HG03354 (cell line): ENCODE results near the gene ZFPL1.

Source experiments
- ATAC-seq: cut with Tn5 transposase; IDR thresholded peaks from one replicate; pipeline ENCODE4 v1.9.1; 2021; ENCODE audit warnings: mild to moderate bottlenecking; ENCODE audit not compliant: unreplicated experiment, poor library complexity, severe bottlenecking

ZFPL1 gene

GRCh38 chr11:65125197-65126056 lies 41.4 kb downstream of the ZFPL1 start:
- ATAC-seq = no peak

DNA sequence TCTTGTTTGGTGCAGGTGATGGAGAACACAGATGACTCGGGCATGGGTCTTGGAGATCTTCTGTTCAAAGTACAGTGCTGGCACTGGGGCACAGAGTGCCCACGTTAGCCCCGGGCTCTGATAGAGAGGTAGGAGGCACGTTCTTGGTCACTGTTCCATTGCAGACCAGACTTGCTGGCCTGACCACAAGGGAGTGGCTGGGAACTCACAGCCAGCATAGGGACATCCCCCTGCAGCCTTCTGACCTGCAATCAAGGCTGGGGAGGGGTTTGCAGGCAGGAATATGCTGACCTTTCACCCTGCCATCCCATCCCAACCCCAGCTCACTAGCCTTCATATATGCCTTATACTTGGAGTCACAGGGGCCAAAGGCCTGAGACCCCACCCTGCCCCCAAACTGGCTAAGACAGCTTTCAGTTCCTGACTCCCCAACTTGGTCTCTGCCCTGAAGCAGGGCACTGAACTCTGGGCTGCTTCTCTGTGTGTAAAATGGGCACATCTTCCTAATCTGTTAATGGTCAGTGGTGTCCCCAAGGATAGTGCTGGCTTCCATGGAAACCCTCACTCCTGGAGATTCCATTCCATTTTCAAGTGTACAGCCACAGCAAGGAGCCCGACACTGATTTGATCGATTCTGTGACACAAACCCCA lies 42.7 kb downstream of the ZFPL1 start:
- no peak for ATAC-seq

DNA sequence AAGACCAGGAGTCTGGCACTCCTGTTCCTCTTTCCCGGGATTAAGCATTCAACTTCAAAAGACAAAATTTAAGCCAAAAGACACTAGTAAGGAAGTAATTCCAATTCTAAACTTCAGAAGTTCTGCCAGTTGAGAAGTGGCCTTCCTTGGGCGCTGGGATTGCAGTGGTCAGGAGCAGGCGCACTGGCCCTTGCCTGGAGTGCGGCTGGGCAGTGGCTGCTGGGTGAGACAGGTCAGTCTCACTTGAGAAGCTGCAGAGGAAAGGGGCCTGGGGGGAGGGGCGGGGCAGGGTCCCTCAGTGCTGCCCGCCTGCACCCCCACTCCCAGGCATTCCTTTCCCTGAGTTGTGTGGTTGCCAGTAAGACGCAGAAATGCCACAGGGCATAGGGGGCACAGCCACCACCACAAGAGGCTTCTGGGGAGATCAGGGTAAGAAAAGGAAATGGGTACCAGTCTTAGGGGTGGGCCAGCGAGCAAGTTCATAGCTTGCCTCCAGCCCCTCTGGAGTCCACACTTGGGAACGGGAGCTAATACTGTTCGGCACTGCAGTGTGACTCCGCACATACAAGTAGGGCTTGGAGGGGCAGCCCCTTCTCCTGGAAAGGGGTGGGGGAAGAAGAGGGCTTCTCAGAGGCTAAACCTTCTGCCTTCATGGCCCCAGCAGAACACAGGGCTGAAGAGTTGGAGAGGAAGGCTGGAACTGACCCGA lies 43.6 kb downstream of the ZFPL1 start:
- no peak for ATAC-seq

- ATAC-seq = no peak
Observed at GRCh38 chr11:65128182-65129145, 44.4 kb downstream of the ZFPL1 start.

- ATAC-seq = no peak
Observed at GRCh38 chr11:65129649-65130441, 45.8 kb downstream of the ZFPL1 start.

- no peak for ATAC-seq
Observed at GRCh38 chr11:65130631-65131416, 46.8 kb downstream of the ZFPL1 start.

GRCh38 chr11:65131417-65131776 lies 47.4 kb downstream of the ZFPL1 start:
- no peak for ATAC-seq

- no peak for ATAC-seq
Observed at GRCh38 chr11:65131895-65132237, 47.8 kb downstream of the ZFPL1 start.

DNA sequence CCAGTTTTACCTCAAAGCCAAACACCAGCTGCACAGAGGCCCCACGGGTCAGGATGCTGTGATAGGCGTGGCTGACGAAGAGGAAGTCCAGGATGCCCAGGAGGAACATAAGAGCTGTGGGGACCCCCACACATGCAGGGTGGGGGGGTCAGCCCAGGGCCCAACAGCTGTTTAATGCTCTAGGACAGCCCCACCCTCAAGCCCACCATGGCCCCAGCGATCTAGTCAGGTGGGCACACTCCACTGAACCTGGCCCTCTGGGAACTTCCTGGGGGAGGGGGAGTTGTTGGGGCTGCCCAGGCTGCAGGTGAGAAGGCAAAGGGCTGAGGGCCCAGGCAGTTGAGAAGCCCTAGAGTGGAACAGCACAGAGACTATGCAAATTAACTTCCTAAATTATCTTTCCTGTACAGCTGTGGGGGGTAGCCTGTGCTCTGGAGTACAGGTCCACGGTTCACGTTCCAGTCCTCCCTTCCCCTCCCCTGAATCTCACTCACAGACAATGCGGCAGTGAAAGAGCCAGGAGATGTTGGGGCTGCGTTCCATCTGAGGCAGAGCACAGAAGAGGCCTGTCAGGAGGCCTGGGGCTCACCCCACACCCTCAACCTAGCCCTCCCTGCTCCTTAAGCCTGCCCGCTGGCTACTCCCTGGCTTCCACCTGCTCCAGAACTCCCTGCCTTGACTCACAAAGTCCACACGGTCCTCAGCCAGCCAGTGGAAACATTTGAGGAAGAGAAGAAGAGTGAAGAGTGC lies 48.4 kb downstream of the ZFPL1 start:
- no peak for ATAC-seq

DNA sequence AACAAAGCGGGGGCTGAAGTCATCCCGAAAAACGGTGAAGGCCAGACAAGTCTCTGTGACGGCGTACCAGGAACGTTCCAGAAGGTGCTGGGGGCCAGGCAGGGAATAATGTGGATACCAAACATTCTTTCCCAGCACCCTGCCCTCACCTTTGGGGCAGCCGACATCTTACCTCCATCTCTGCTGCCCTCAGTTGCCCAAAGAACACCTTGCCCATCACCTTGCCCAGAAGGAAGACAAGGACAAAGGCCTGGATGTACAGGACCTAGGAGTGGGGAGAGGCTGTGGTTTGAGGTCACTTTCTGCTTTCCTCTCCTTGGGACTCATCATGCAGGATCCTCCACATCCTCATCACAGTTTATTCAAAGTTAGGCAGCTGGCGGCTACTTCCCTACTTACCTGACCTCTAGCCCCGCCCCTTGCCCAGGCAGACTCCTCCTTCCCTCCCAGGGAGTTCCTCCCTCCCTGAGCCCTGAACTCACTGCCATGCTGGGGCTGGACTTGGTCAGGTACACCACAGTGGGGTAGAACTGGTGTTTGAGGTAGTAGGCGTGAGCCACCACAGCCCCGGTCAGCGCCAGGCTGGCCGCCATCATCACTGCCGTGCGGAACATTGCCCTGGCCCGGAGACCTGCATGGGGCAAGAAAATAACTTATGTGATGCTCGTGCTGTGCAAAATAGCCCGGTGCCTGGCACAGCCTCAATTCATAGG lies 49.1 kb downstream of the ZFPL1 start:
- ATAC-seq = no peak

- peak; percentile 0 for ATAC-seq
Observed at GRCh38 chr11:65133724-65134123, 49.7 kb downstream of the ZFPL1 start.

DNA sequence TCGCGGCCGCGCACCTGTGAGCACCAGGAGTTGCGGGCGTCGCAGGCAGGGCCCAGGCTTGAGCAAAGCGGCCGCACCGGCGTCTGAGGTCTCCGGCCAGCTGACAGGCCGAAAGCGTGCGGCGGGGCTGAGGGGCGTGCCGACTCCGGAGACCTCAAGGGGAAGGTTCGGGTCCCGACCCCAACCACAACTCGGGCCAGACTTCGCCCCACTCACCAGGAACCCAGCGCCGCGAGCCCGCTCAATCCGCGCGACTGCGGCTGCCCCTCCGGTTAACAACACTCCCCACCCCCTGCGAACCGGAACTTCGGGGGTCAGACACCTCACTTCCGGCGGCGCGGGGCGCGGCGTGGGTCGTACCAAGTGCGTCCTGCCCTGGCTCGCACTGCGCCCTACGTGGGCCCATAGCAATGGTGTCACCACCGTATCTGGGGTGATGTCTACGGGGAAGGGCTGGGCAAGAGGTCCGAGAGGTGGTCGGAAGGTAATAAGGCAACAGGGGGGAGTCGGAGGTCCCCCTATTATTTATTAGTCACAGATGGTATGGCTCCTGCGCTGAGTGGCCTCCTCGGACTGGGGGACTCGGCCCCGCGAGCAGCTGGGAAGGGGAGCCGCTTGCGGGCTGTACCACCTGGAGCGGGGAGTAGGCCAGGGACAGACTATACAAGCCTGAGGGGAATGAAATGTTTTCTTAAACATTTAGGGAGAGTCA lies 50.4 kb downstream of the ZFPL1 start, which contains the start of gene SYVN1:
Gene SYVN1, minus strand, starts transcription at position 280 of the 712 bp plus-strand sequence. CDS start 918 bp downstream, outside the sequence.
- ATAC-seq = peak; percentile 61

- peak; percentile 68 for ATAC-seq
Observed at GRCh38 chr11:65134952-65135632, 51.1 kb downstream of the ZFPL1 start.

GRCh38 chr11:65135633-65136145 lies 51.7 kb downstream of the ZFPL1 start:
- no peak for ATAC-seq

GRCh38 chr11:65136515-65137096 lies 52.6 kb downstream of the ZFPL1 start:
- ATAC-seq = no peak
